Activated T-cell treated with anti-CD3 and anti-CD28 coated beads, Interleukin-2, amount 50 U/mL, for 24 hours (primary cell): ENCODE measurements around the gene AP1M2.
A peak's percentile ranks its signal among the peaks of the same experiment; 100 is the strongest.
"Not testable (repeated sequence)": the region's sequence is repeated elsewhere in the genome, so short reads cannot be mapped to it uniquely, and the experiment has no call there.

Experiments used
- DNase-seq: peaks from one replicate; pipeline ENCODE4 v3.0.0-alpha.2; 2020
- H3K27ac Mint-ChIP-seq: 2 replicates; pipeline ENCODE4 v1.8.0; 2020; ENCODE audit warnings: mild to moderate bottlenecking, mixed read lengths
- H3K27me3 Mint-ChIP-seq: 2 replicates; pipeline ENCODE4 v1.8.0; 2020; ENCODE audit warnings: mixed read lengths
- H3K36me3 Mint-ChIP-seq: 2 replicates; pipeline ENCODE4 v1.8.0; 2020; ENCODE audit warnings: low read depth, mixed read lengths
- H3K4me1 Mint-ChIP-seq: 2 replicates; pipeline ENCODE4 v1.8.0; 2020; ENCODE audit warnings: low read depth, mixed read lengths
- H3K4me3 Mint-ChIP-seq: 2 replicates; pipeline ENCODE4 v1.8.0; 2020; ENCODE audit warnings: mild to moderate bottlenecking, moderate library complexity, mixed read lengths
- H3K9me3 Mint-ChIP-seq: 2 replicates; pipeline ENCODE4 v1.8.0; 2020; ENCODE audit warnings: mixed read lengths

The AP1M2 gene

GRCh38 chr19:10582091-10582490 lies 5.0 kb downstream of the AP1M2 start:
- DNase-seq: no peak
- Mint-ChIP-seq H3K36me3 (no peaks in the 10 kb centered on the region), H3K4me3 (no peak overlapping the region), H3K27me3 (no peaks in the 10 kb centered on the region), H3K27ac (no peak overlapping the region), H3K4me1 (peaks cover 8% of the 10 kb centered on the region), H3K9me3 (no peaks in the 10 kb centered on the region)

GRCh38 chr19:10580979-10581631 lies 6.0 kb downstream of the AP1M2 start:
- H3K27me3 Mint-ChIP-seq: no peaks in the 10 kb centered on the region
- no peaks in the 10 kb centered on the region for H3K9me3 Mint-ChIP-seq
- peak; percentile 93 for DNase-seq
- no peak overlapping the region for H3K4me3 Mint-ChIP-seq
- H3K4me1 Mint-ChIP-seq: peaks cover 8% of the 10 kb centered on the region
- peak overlapping the region; percentile 75 for H3K27ac Mint-ChIP-seq
- H3K36me3 Mint-ChIP-seq: no peaks in the 10 kb centered on the region

- H3K27me3 Mint-ChIP-seq: no peaks in the 10 kb centered on the region
- peaks cover 8% of the 10 kb centered on the region for H3K4me1 Mint-ChIP-seq
- DNase-seq: no peak
- H3K36me3 Mint-ChIP-seq: no peaks in the 10 kb centered on the region
- H3K27ac Mint-ChIP-seq: no peak overlapping the region
- H3K9me3 Mint-ChIP-seq: no peaks in the 10 kb centered on the region
- H3K4me3 Mint-ChIP-seq: no peak overlapping the region
Observed at GRCh38 chr19:10577951-10578350, 9.2 kb downstream of the AP1M2 start.

GRCh38 chr19:10575011-10575716 lies 11.9 kb downstream of the AP1M2 start:
- Mint-ChIP-seq H3K27me3 (no peaks in the 10 kb centered on the region), H3K4me1 (peaks cover 8% of the 10 kb centered on the region), H3K9me3 (no peaks in the 10 kb centered on the region), H3K4me3 (no peak overlapping the region), H3K36me3 (no peaks in the 10 kb centered on the region), H3K27ac (no peak overlapping the region)
- DNase-seq: no peak

- no peak overlapping the region for H3K4me3 Mint-ChIP-seq
- peaks cover 13% of the 10 kb centered on the region for H3K4me1 Mint-ChIP-seq
- H3K27me3 Mint-ChIP-seq: no peaks in the 10 kb centered on the region
- peaks cover under 1% of the 10 kb centered on the region for H3K36me3 Mint-ChIP-seq
- H3K27ac Mint-ChIP-seq: no peak overlapping the region
- no peak for DNase-seq
- H3K9me3 Mint-ChIP-seq: no peaks in the 10 kb centered on the region
Observed at GRCh38 chr19:10574462-10574861, 12.7 kb downstream of the AP1M2 start.

GRCh38 chr19:10573793-10574192 lies 13.3 kb downstream of the AP1M2 start:
- not testable (repeated sequence) for H3K27me3 Mint-ChIP-seq, H3K4me3 Mint-ChIP-seq, H3K27ac Mint-ChIP-seq, DNase-seq, H3K9me3 Mint-ChIP-seq, H3K36me3 Mint-ChIP-seq
- H3K4me1 Mint-ChIP-seq: peaks cover 17% of the 10 kb centered on the region

GRCh38 chr19:10568826-10569651 lies 18.1 kb downstream of the AP1M2 start, which contains the start of gene CDKN2D:
CDKN2D (minus strand) TSS chr19:10568979; CDS start chr19:10568653, 326 bp downstream.
- peaks cover 39% of the 10 kb centered on the region for H3K36me3 Mint-ChIP-seq
- no peaks in the 10 kb centered on the region for H3K27me3 Mint-ChIP-seq
- no peaks in the 10 kb centered on the region for H3K9me3 Mint-ChIP-seq
- H3K27ac Mint-ChIP-seq: peak within 1 kb of the TSS; percentile 97
- peak; percentile 100 for DNase-seq
- peaks cover 45% of the 10 kb centered on the region for H3K4me1 Mint-ChIP-seq
- peak within 1 kb of the TSS; percentile 91 for H3K4me3 Mint-ChIP-seq

- Mint-ChIP-seq H3K36me3 (peaks cover 42% of the 10 kb centered on the region), H3K27ac (peak overlapping the region; percentile 94), H3K4me1 (peaks cover 45% of the 10 kb centered on the region), H3K9me3 (no peaks in the 10 kb centered on the region), H3K27me3 (no peaks in the 10 kb centered on the region), H3K4me3 (peak overlapping the region; percentile 91)
- peak; percentile 50 for DNase-seq
Observed at GRCh38 chr19:10568062-10568825, 18.9 kb downstream of the AP1M2 start.

GRCh38 chr19:10567656-10568055 lies 19.5 kb downstream of the AP1M2 start:
- Mint-ChIP-seq H3K27me3 (no peaks in the 10 kb centered on the region), H3K27ac (peak overlapping the region; percentile 94), H3K4me1 (peaks cover 46% of the 10 kb centered on the region), H3K4me3 (peak overlapping the region; percentile 91), H3K9me3 (no peaks in the 10 kb centered on the region), H3K36me3 (peaks cover 44% of the 10 kb centered on the region)
- DNase-seq: no peak

- H3K9me3 Mint-ChIP-seq: no peaks in the 10 kb centered on the region
- H3K36me3 Mint-ChIP-seq: peaks cover 52% of the 10 kb centered on the region
- H3K4me3 Mint-ChIP-seq: peak overlapping the region; percentile 91
- H3K27me3 Mint-ChIP-seq: no peaks in the 10 kb centered on the region
- H3K27ac Mint-ChIP-seq: peak overlapping the region; percentile 94
- peak; percentile 73 for DNase-seq
- peaks cover 43% of the 10 kb centered on the region for H3K4me1 Mint-ChIP-seq
Observed at GRCh38 chr19:10566658-10567410, 20.3 kb downstream of the AP1M2 start.

GRCh38 chr19:10566408-10566657 lies 20.8 kb downstream of the AP1M2 start:
- H3K9me3 Mint-ChIP-seq: no peaks in the 10 kb centered on the region
- H3K36me3 Mint-ChIP-seq: peaks cover 57% of the 10 kb centered on the region
- no peaks in the 10 kb centered on the region for H3K27me3 Mint-ChIP-seq
- H3K4me3 Mint-ChIP-seq: peak overlapping the region; percentile 91
- DNase-seq: no peak
- H3K27ac Mint-ChIP-seq: peak overlapping the region; percentile 94
- peaks cover 48% of the 10 kb centered on the region for H3K4me1 Mint-ChIP-seq

- H3K4me3 Mint-ChIP-seq: peak within 1 kb of the TSS; percentile 91
Observed at GRCh38 chr19:10565567-10566407, 21.3 kb downstream of the AP1M2 start, which contains the start of gene KRI1. KRI1 (minus strand) TSS chr19:10566010; CDS start chr19:10565999, 11 bp downstream.

GRCh38 chr19:10565028-10565566 lies 22.0 kb downstream of the AP1M2 start:
- Mint-ChIP-seq H3K27me3 (no peaks in the 10 kb centered on the region), H3K9me3 (no peaks in the 10 kb centered on the region), H3K27ac (peak overlapping the region; percentile 94), H3K4me3 (peak overlapping the region; percentile 91), H3K4me1 (peaks cover 51% of the 10 kb centered on the region), H3K36me3 (peaks cover 69% of the 10 kb centered on the region)
- DNase-seq: peak; percentile 75

More at GRCh38 chr19:10565567-10566407, 21.3 kb downstream of the AP1M2 start, which contains the start of gene KRI1:
- Mint-ChIP-seq H3K27ac (peak within 1 kb of the TSS; percentile 94), H3K36me3 (peaks cover 62% of the 10 kb centered on the region), H3K27me3 (no peaks in the 10 kb centered on the region), H3K4me1 (peaks cover 53% of the 10 kb centered on the region), H3K9me3 (no peaks in the 10 kb centered on the region)
- peak; percentile 99 for DNase-seq
